HepG2 (cell line): ENCODE results near the gene HEPHL1. TPM values are rescaled to one million over a fixed set of nuclear protein-coding genes. Genes with fewer than 3 reads are reported as not detected.

Source experiments
- ATAC-seq: fragments of 200-7000 bp; cut with Tn5 transposase; 3 replicates; pipeline ENCODE4 v1.9.1; 2020; ENCODE audit warnings: mild to moderate bottlenecking, moderate library complexity
- BruUV-seq: library from RNA; stranded (reverse); fragments of 400-500 nt; replicated peaks from 2 replicates; lab custom pipeline; 2021; lab: Mats Ljungman, UMichigan
- CTCF ChIA-PET: fragments of 300-600 bp; formaldehyde crosslinking; extraction: SDS; loops from one replicate; lab custom pipeline; 2021; ENCODE audit warnings: low total read pairs, inconsistent platforms, low intra/inter-chr PET ratio; lab: Yijun Ruan, JAX
- POLR2A ChIA-PET: fragments of 350-600 bp; sonication (Branson Sonifier 250); formaldehyde crosslinking; loops from one replicate; lab custom pipeline; 2020; ENCODE audit warnings: antibody characterized with exemption, inconsistent platforms; lab: Yijun Ruan, JAX
- DNase-seq: peaks from one replicate; pipeline ENCODE4 v3.0.0-alpha.2; 2015; ENCODE audit warnings: low spot score
- FAIRE-seq: peaks from 3 replicates; lab custom pipeline; 2011; peaks lifted over from hg19 to GRCh38; lab: Jason Lieb, UNC
- H2AFZ ChIP-seq: one replicate; pipeline ENCODE4 v1.6.1; 2011; ENCODE audit warnings: low read length, inconsistent platforms
- H3K27ac ChIP-seq: fragments of 300-600 bp; 3 replicates; pipeline ENCODE4 v1.8.0; 2011; ENCODE audit warnings: mixed run types, mild to moderate bottlenecking, mixed read lengths, low read length, inconsistent platforms; ENCODE audit not compliant: insufficient read depth; ENCODE audit errors: extremely low read length
- H3K27me3 ChIP-seq, 2 experiments: fragments of 200-600 bp in 1 of 2; 2 replicates in 1 of 2; 3 replicates in 1 of 2; pipeline versions ENCODE4 v1.6.0 to v1.8.0; 2011; ENCODE audit warnings: low read length in 2 of 2, mild to moderate bottlenecking in 2 of 2, moderate library complexity in 2 of 2, inconsistent platforms in 1 of 2; ENCODE audit not compliant: insufficient read depth in 2 of 2, control insufficient read depth in 1 of 2
- H3K36me3 ChIP-seq, 2 experiments: fragments of 200-600 bp in 1 of 2; replicated peaks in 1 of 2; 2 replicates in 1 of 2; 3 replicates in 1 of 2; pipeline versions ENCODE4 v1.5.1 to v1.8.0; 2011; ENCODE audit warnings: low read length in 2 of 2, inconsistent platforms in 1 of 2; ENCODE audit not compliant: insufficient read depth in 2 of 2, control insufficient read depth in 1 of 2
- H3K4me1 ChIP-seq: 2 replicates; pipeline ENCODE4 v1.5.1; 2012; ENCODE audit warnings: low read length, inconsistent platforms; ENCODE audit not compliant: insufficient read depth
- H3K4me2 ChIP-seq: 2 replicates; pipeline ENCODE4 v1.6.0; 2011; ENCODE audit warnings: low read depth, low read length, inconsistent platforms
- H3K4me3 ChIP-seq, 3 experiments: fragments of 200-600 bp in 1 of 3; sonication (generic), shearing (Covaris generic) in 1 of 3; replicated peaks in 1 of 3; 2 replicates each; pipeline ENCODE4 v1.5.1; 2011 to 2016; ENCODE audit warnings: low read length in 3 of 3, inconsistent platforms in 2 of 3, low read depth in 2 of 3, mild to moderate bottlenecking in 2 of 3, control low read depth in 1 of 3, mixed read lengths in 1 of 3; ENCODE audit not compliant: insufficient read depth in 1 of 3
- H3K79me2 ChIP-seq: one replicate; pipeline ENCODE4 v1.6.1; 2011; ENCODE audit warnings: low read length, inconsistent platforms; ENCODE audit not compliant: insufficient read depth
- H3K9ac ChIP-seq: 2 replicates; pipeline ENCODE4 v1.6.0; 2011; ENCODE audit warnings: mild to moderate bottlenecking, low read depth, low read length, inconsistent platforms; ENCODE audit not compliant: insufficient read depth
- H3K9me3 ChIP-seq: 2 replicates; pipeline ENCODE4 v1.5.1; 2012; ENCODE audit warnings: mild to moderate bottlenecking, low read length
- H4K20me1 ChIP-seq: 2 replicates; pipeline ENCODE4 v1.6.0; 2011; ENCODE audit warnings: inconsistent platforms, mild to moderate bottlenecking, low read length, moderate library complexity; ENCODE audit not compliant: insufficient read depth
- ARID3A ChIP-seq: IDR thresholded peaks from 2 replicates; pipeline ENCODE4 v1.6.1; 2012; ENCODE audit warnings: low read depth, low read length, improper control_type of control experiment
- ARID4A ChIP-seq: sonication (generic); formaldehyde crosslinking; IDR thresholded peaks from 2 replicates; pipeline ENCODE4 v1.5.0; 2020; ENCODE audit warnings: mild to moderate bottlenecking, missing genetic modification reagents, borderline replicate concordance
- BCL6 ChIP-seq: IDR thresholded peaks from 2 replicates; pipeline ENCODE4 v1.6.1; 2016; ENCODE audit warnings: missing genetic modification reagents, missing compliant biosample characterization
- PRDM15 ChIP-seq: sonication (generic); formaldehyde crosslinking; IDR thresholded peaks from 2 replicates; pipeline ENCODE4 v1.4.0; 2020; ENCODE audit warnings: missing genetic modification reagents
- TFAP4 ChIP-seq: sonication (generic); IDR thresholded peaks from 2 replicates; pipeline ENCODE4 v1.6.1; 2016; ENCODE audit warnings: low read depth, borderline replicate concordance
- ZNF513 ChIP-seq: sonication (generic); formaldehyde crosslinking; conservative IDR thresholded peaks from 2 replicates; pipeline ENCODE4 v1.5.0; 2020; ENCODE audit warnings: missing genetic modification reagents
- ZNF567 ChIP-seq: sonication (generic); formaldehyde crosslinking; IDR thresholded peaks from 2 replicates; pipeline ENCODE4 v1.8.1; 2023; ENCODE audit warnings: mild to moderate bottlenecking, missing genetic modification reagents, borderline replicate concordance
- WGBS: methylation state at CpG from one replicate; pipeline ENCODE4 v1.1.6; 2017; ENCODE audit warnings: low lambda C conversion rate; 5-methylcytosine and 5-hydroxymethylcytosine counted together
- in situ Hi-C: cut with HindIII; loops from 2 replicates; pipeline ENCODE4 v1.10.0; 2017; ENCODE audit warnings: low pct_unique_long_range_greater_than_20kb; ENCODE audit not compliant: extremely low pct_ligation_motif_present
- intact Hi-C: fragments of 100-400 bp; cut with micrococcal nuclease; formaldehyde crosslinking; loops from one replicate; pipeline ENCODE4 v1.10.0; 2022; ENCODE audit not compliant: unreplicated experiment
- polyA plus RNA-seq, 8 experiments: library from polyadenylated mRNA; depleted of rRNA in 3 of 8; stranded (reverse) in 7 of 8; unstranded in 1 of 8; fragments of >200 nt; fragmentation: Illumina TruSeq in 4 of 8; extraction: Trizol in 4 of 8; gene quantifications; 2 replicates each; pipeline versions ENCODE4 v1.2.1 to v1.2.3, GENCODE V29; 2011 to 2016; ENCODE audit warnings: low read depth in 4 of 8, missing spikeins in 1 of 8, mixed read lengths in 1 of 8; ENCODE audit not compliant: insufficient read depth in 1 of 8
- total RNA-seq, 5 experiments: library from RNA; depleted of rRNA; stranded (reverse); fragments of >200 nt; fragmentation: Illumina TruSeq; extraction: Trizol; gene quantifications; 2 replicates each; pipeline ENCODE4 v1.2.3, GENCODE V29; 2016; ENCODE audit warnings: low read depth in 1 of 5

Gene HEPHL1
- total and polyA plus RNA-seq, 2 of the 13 experiments (the other 11 are each of a cell fraction or from before 2014, with no cell fraction given), result 0.04 to 0.05 TPM

- no peak overlapping the region for H2AFZ ChIP-seq
- no peaks in the 10 kb centered on the region for H3K27me3 ChIP-seq
- no TSS peak for BruUV-seq
- ATAC-seq, result peak; percentile 82
- ChIA-PET CTCF (no interaction called here), POLR2A (interaction anchor here (1.5 to 4.4 kb wide), 2 partner anchors 24 to 411 kb away, joined by 3 to 30 read pairs; partner anchors contain the start of genes C11orf54, PANX1 and TAF1D)
- peak; percentile 72 for DNase-seq
- H3K9me3 ChIP-seq, result no peaks in the 10 kb centered on the region
- intact Hi-C loops (loop anchor here (2.0 kb wide), 1 partner anchor 23 kb away; the partner anchor contains the start of gene PANX1), in situ Hi-C loops (no loop called here)
- peaks cover 72% of the 10 kb centered on the region for H3K4me1 ChIP-seq
- H3K9ac ChIP-seq, result peak overlapping the region; percentile 20; the same call in 1 of the 2 replicates
- peak overlapping the region in 1 of 3 experiments; percentile 20; a peak in 1 of 6 replicates for H3K4me3 ChIP-seq
- H3K27ac ChIP-seq, result peak overlapping the region; percentile 74
- H4K20me1 ChIP-seq, result no peaks in the 10 kb centered on the region; the same call in 1 of the 2 replicates
- peaks cover 45% of the 10 kb centered on the region for H3K79me2 ChIP-seq
- peaks cover 0 to 2% of the 10 kb centered on the region in 2 experiments; a peak in 3 of 5 replicates for H3K36me3 ChIP-seq
- peak overlapping the region; percentile 68 for H3K4me2 ChIP-seq
- 92% methylated on average over 5 of the region's 6 CpGs for WGBS
- no peak for FAIRE-seq
- TF ChIP-seq ARID4A (CRISPR knock-in tag) (0 out of 2 replicates have a peak, but pooled peaks have one; percentile 1), PRDM15 (CRISPR knock-in tag) (peak; percentile 88), ZNF567 (CRISPR knock-in tag) (no peak), BCL6 (CRISPR knock-in tag) (no peak), ZNF513 (no peak), TFAP4 (peak; percentile 25; the same call in 1 of the 2 replicates), ARID3A (peak; percentile 32; the same call in 1 of the 2 replicates)
Measured at GRCh38 chr11:94151903-94152677, 130.9 kb downstream of the HEPHL1 start.
